Mesenchymal stem cell (in vitro differentiated cells and primary cell): ENCODE data around the gene NFIX. TPM values are rescaled to one million over a fixed set of nuclear protein-coding genes. Genes with fewer than 3 reads are reported as not detected.
A peak's percentile ranks its signal among the peaks of the same experiment; 100 is the strongest.

Source experiments
- DNase-seq: peaks from one replicate; pipeline ENCODE4 v3.0.0-alpha.2; 2013
- H2AFZ ChIP-seq: one replicate; pipeline ENCODE4 v1.6.1; 2013; ENCODE audit warnings: low read depth, mild to moderate bottlenecking, control low read depth, inconsistent platforms, low read length, moderate library complexity
- H2AK5ac ChIP-seq: 2 replicates; pipeline ENCODE4 v1.6.1; 2013; ENCODE audit warnings: low read length, moderate library complexity, mild to moderate bottlenecking, inconsistent platforms; ENCODE audit not compliant: severe bottlenecking
- H2BK120ac ChIP-seq: one replicate; pipeline ENCODE4 v1.6.1; 2013; ENCODE audit warnings: low read depth, mild to moderate bottlenecking, inconsistent platforms, low read length, moderate library complexity
- H2BK12ac ChIP-seq, 2 experiments: one replicate each; pipeline ENCODE4 v1.6.1; 2013; ENCODE audit warnings: inconsistent platforms in 2 of 2, low read length in 2 of 2, mild to moderate bottlenecking in 2 of 2, moderate library complexity in 2 of 2, control low read depth in 1 of 2
- H2BK15ac ChIP-seq: one replicate; pipeline ENCODE4 v1.6.1; 2013; ENCODE audit warnings: mild to moderate bottlenecking, low read depth, inconsistent platforms; ENCODE audit not compliant: poor library complexity, severe bottlenecking
- H2BK5ac ChIP-seq: 2 replicates; pipeline ENCODE4 v1.6.1; 2013; ENCODE audit warnings: low read depth, mild to moderate bottlenecking, low read length, control low read depth, inconsistent platforms; ENCODE audit not compliant: poor library complexity, severe bottlenecking
- H3K14ac ChIP-seq, 2 experiments: one replicate each; pipeline ENCODE4 v1.6.1; 2013; ENCODE audit warnings: inconsistent platforms in 2 of 2, low read length in 2 of 2, control low read depth in 1 of 2, mild to moderate bottlenecking in 1 of 2, moderate library complexity in 1 of 2
- H3K18ac ChIP-seq, 2 experiments: one replicate each; pipeline ENCODE4 v1.6.1; 2013; ENCODE audit warnings: inconsistent platforms in 2 of 2, low read length in 2 of 2, control low read depth in 1 of 2, low read depth in 1 of 2, mild to moderate bottlenecking in 1 of 2
- H3K23ac ChIP-seq, 2 experiments: one replicate each; pipeline ENCODE4 v1.6.1; 2013; ENCODE audit warnings: inconsistent platforms in 2 of 2, low read length in 2 of 2, mild to moderate bottlenecking in 2 of 2, moderate library complexity in 2 of 2, control low read depth in 1 of 2
- H3K27ac ChIP-seq: 2 replicates; pipeline ENCODE4 v1.5.1; 2013; ENCODE audit warnings: mild to moderate bottlenecking, moderate library complexity, low read length, control low read depth, inconsistent platforms; ENCODE audit not compliant: poor library complexity, severe bottlenecking
- H3K27me3 ChIP-seq, 2 experiments: 2 replicates each; pipeline versions ENCODE4 v1.6.1 to v1.7.0; 2013; ENCODE audit warnings: low read length in 2 of 2, mild to moderate bottlenecking in 2 of 2, moderate library complexity in 2 of 2, control low read depth in 1 of 2, inconsistent platforms in 1 of 2; ENCODE audit not compliant: control insufficient read depth in 1 of 2, insufficient read depth in 1 of 2
- H3K36me3 ChIP-seq, 2 experiments: 2 replicates each; pipeline versions ENCODE4 v1.6.1 to v1.7.0; 2013; ENCODE audit warnings: low read length in 2 of 2, control low read depth in 1 of 2, inconsistent platforms in 1 of 2, low read depth in 1 of 2, mild to moderate bottlenecking in 1 of 2; ENCODE audit not compliant: insufficient read depth in 2 of 2, control insufficient read depth in 1 of 2
- H3K4ac ChIP-seq, 2 experiments: one replicate each; pipeline ENCODE4 v1.6.1; 2013; ENCODE audit warnings: inconsistent platforms in 2 of 2, low read length in 2 of 2, mild to moderate bottlenecking in 2 of 2, moderate library complexity in 2 of 2, control low read depth in 1 of 2, low read depth in 1 of 2
- H3K4me1 ChIP-seq: 2 replicates; pipeline ENCODE4 v1.6.1; 2013; ENCODE audit warnings: low read depth, low read length, control low read depth; ENCODE audit not compliant: control insufficient read depth, insufficient read depth
- H3K4me2 ChIP-seq: 2 replicates; pipeline ENCODE4 v1.6.1; 2013; ENCODE audit warnings: low read length, mild to moderate bottlenecking, inconsistent platforms; ENCODE audit not compliant: poor library complexity, severe bottlenecking
- H3K4me3 ChIP-seq, 2 experiments: 2 replicates each; pipeline versions ENCODE4 v1.5.1 to v1.7.0; 2013; ENCODE audit warnings: low read length in 2 of 2, mild to moderate bottlenecking in 2 of 2, control low read depth in 1 of 2, low read depth in 1 of 2; ENCODE audit not compliant: insufficient read depth in 1 of 2
- H3K79me1 ChIP-seq: replicated peaks from 2 replicates; pipeline ENCODE4 v1.6.1; 2013; ENCODE audit warnings: mild to moderate bottlenecking, control low read depth, low read length, inconsistent platforms; ENCODE audit not compliant: poor library complexity, severe bottlenecking
- H3K9ac ChIP-seq: 2 replicates; pipeline ENCODE4 v1.7.0; 2013; ENCODE audit warnings: mild to moderate bottlenecking, low read length, moderate library complexity
- H3K9me3 ChIP-seq: 2 replicates; pipeline ENCODE4 v1.7.0; 2013; ENCODE audit warnings: mild to moderate bottlenecking, low read length; ENCODE audit not compliant: control insufficient read depth
- H4K8ac ChIP-seq: one replicate; pipeline ENCODE4 v1.6.1; 2013; ENCODE audit warnings: inconsistent platforms, mild to moderate bottlenecking, low read length, moderate library complexity
- H4K91ac ChIP-seq: one replicate; pipeline ENCODE4 v1.6.1; 2013; ENCODE audit warnings: mild to moderate bottlenecking, low read length, inconsistent platforms
- WGBS: methylation state at CpG from one replicate; pipeline ENCODE4 v1.1.7; 2013; ENCODE audit warnings: mixed read lengths; 5-methylcytosine and 5-hydroxymethylcytosine counted together
- polyA plus RNA-seq, 2 experiments: library from polyadenylated mRNA; stranded (reverse); fragments of 200-250 nt; gene quantifications; one replicate each; pipeline ENCODE4 v1.2.3, GENCODE V29; 2013

Gene NFIX
- 4.6 TPM for polyA plus RNA-seq (2013, experiment 1 of 2)
- polyA plus RNA-seq (2013, experiment 2 of 2), result 4.6 TPM

DNA sequence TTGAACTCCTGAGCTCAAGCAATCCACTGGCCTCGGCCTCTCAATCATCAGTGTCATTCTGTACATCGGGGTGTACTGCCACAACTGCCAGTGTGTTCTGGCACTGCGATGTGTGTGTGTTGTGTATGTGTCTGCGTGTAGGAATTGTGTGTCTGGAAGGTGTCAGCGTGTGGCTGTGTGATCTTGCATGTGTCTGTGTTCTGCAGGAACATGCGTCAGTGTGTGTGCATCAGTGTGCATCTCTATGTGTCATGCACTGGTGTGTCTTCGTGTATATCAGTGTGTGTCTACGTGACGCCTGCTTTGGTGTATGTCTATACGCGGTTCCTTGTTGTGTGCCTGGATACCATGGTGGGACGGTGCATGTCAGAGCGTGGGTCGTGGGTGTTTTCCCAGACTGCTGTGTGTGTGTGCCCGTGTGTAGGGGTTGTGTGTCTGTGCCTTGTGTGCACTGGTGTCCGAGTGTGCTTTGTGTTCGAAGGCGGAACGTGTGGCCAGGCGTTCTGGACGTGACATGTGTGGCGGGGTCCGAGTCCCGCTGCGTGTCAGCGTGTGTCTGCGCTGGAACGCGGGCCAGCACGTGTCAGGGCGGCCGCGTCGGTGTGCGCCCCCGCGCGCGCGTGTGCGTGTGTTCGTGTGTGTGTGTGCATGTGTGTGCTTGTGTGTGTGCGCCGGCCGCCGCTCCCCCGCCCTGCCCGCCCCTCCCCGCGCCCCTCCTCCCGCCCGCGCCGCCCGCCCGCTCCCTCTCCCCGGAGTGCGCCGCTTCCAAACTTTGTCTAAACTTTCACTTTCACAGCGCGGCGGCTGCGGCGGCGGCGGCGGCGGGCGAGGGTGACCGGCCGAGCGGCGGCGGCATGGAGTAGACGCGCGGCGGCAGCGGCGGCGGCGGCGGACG, at the start of gene NFIX:
TSS of gene NFIX (plus strand) at position 775 of the 895 bp plus-strand sequence. CDS start 363 bp downstream, outside the sequence.
- DNase-seq, result peak; percentile 69
- H2BK120ac ChIP-seq, result no peak within 1 kb of the TSS
- peaks cover 0 to 43% of the 10 kb centered on the region in 2 experiments for H3K27me3 ChIP-seq
- H3K9me3 ChIP-seq, result no peaks in the 10 kb centered on the region
- H2BK15ac ChIP-seq, result no peak within 1 kb of the TSS
- no peak within 1 kb of the TSS for H4K91ac ChIP-seq
- H3K14ac ChIP-seq, result peak within 1 kb of the TSS in 1 of 2 experiments; percentile 22
- H2BK5ac ChIP-seq, result no peak within 1 kb of the TSS
- peak within 1 kb of the TSS; percentile 54 for H2AFZ ChIP-seq
- peak within 1 kb of the TSS; percentile 16 to 83 for H3K18ac ChIP-seq
- H3K9ac ChIP-seq, result peak within 1 kb of the TSS; percentile 95
- no peaks in the 10 kb centered on the region for H3K79me1 ChIP-seq
- peaks cover 11 to 13% of the 10 kb centered on the region in 2 experiments for H3K36me3 ChIP-seq
- H3K23ac ChIP-seq, result peak within 1 kb of the TSS in 1 of 2 experiments; percentile 14
- H3K27ac ChIP-seq, result no peak within 1 kb of the TSS
- 43% methylated on average over 24 of the region's 84 CpGs for WGBS
- peaks cover 19% of the 10 kb centered on the region for H3K4me1 ChIP-seq
- no peak within 1 kb of the TSS for H2BK12ac ChIP-seq
- peak within 1 kb of the TSS; percentile 86 for H3K4me2 ChIP-seq
- H3K4ac ChIP-seq, result peak within 1 kb of the TSS in 1 of 2 experiments; percentile 17
- peak within 1 kb of the TSS; percentile 66 to 91 for H3K4me3 ChIP-seq
- peak within 1 kb of the TSS; percentile 64 for H4K8ac ChIP-seq
- no peak within 1 kb of the TSS for H2AK5ac ChIP-seq

DNA sequence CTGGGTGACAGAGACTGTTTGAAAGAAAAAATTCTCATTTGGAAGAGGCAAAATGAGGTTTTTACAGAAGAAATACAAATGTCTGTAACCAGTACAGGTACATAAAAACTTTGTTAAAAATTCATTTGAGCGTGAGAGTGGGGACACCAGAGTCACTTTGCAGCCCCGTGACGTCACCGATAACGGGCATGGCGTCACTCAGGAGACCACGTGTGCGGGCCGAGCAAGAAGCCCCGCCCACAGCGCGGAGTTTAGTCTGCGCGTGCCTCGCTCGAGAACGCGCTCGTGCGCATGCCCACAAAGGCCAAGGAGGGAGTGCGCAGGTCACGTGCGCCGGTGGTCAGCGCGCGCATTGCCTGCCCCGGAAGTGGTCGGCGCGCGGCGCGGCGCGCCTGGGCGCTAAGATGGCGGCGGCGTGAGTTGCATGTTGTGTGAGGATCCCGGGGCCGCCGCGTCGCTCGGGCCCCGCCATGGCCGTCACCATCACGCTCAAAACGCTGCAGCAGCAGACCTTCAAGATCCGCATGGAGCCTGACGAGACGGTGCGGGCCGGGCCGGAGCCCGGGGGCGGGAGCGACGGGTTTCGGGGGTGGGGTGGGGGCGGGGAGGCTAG, 49.7 kb upstream of the NFIX start, which contains the start of gene RAD23A:
TSS of gene RAD23A (plus strand) at position 384 of the 613 bp plus-strand sequence. CDS start at position 471, 87 bp downstream.
- H3K4me3 ChIP-seq, result peak within 1 kb of the TSS; percentile 72 to 97
- H3K18ac ChIP-seq, result peak within 1 kb of the TSS; percentile 35 to 92
- H3K4me1 ChIP-seq, result peaks cover 26% of the 10 kb centered on the region
- peak within 1 kb of the TSS; percentile 99 for H3K9ac ChIP-seq
- H2BK12ac ChIP-seq, result no peak within 1 kb of the TSS
- WGBS, result under 1% methylated on average over 47 of the region's 62 CpGs
- H2BK120ac ChIP-seq, result peak within 1 kb of the TSS; percentile 92
- H2AFZ ChIP-seq, result no peak within 1 kb of the TSS
- peaks cover 69 to 78% of the 10 kb centered on the region in 2 experiments for H3K36me3 ChIP-seq
- H3K9me3 ChIP-seq, result no peaks in the 10 kb centered on the region
- peak within 1 kb of the TSS; percentile 60 for H4K91ac ChIP-seq
- H2AK5ac ChIP-seq, result no peak within 1 kb of the TSS
- no peak within 1 kb of the TSS for H2BK5ac ChIP-seq
- H3K23ac ChIP-seq, result peak within 1 kb of the TSS in 1 of 2 experiments; percentile 3
- H3K27ac ChIP-seq, result peak within 1 kb of the TSS; percentile 89
- peak within 1 kb of the TSS; percentile 62 for H2BK15ac ChIP-seq
- peaks cover 15% of the 10 kb centered on the region for H3K79me1 ChIP-seq
- H3K4me2 ChIP-seq, result peak within 1 kb of the TSS; percentile 86
- peak; percentile 97 for DNase-seq
- H4K8ac ChIP-seq, result no peak within 1 kb of the TSS
- peak within 1 kb of the TSS in 1 of 2 experiments; percentile 72 for H3K4ac ChIP-seq
- no peak within 1 kb of the TSS for H3K14ac ChIP-seq
- H3K27me3 ChIP-seq, result no peaks in the 10 kb centered on the region

DNA sequence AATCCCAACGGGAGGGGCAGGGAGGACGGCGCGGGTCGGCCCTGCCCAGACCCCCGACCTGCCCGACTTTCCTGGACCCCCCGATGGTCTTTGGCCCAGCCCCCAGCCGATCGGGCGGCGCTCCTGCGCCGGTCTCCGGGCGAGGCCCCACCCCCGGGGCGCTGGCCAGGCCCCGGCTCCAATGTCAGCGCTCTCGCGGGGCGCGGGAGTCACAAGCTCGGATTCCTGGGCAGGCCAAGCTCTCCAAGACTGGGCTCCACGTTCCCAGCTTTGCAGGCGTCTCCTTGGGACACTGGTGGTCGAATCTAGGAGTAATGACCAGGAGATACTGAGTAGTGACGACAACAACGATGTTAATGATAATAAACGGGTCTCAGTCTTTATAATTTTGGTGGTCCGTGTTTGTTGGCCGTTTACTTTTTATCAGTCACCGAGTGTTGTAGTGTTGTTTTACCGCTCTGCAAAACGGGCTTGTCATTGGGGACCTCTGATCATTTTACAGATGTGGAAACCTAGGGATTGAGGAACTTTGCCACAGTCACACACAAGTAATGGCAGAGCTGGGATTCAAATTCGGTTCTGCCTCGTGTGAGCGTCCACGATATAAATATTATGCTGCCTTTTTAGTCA, 49.1 kb upstream of the NFIX start:
- Histone ChIP-seq H3K27ac (peak overlapping the region; percentile 89), H3K4me1 (peaks cover 20% of the 10 kb centered on the region), H3K4ac (peak overlapping the region in 1 of 2 experiments; percentile 72), H2BK120ac (peak overlapping the region; percentile 92), H3K4me3 (peak overlapping the region; percentile 72 to 97), H4K91ac (peak overlapping the region; percentile 60), H2AFZ (no peak overlapping the region), H3K9me3 (no peaks in the 10 kb centered on the region), H3K23ac (peak overlapping the region in 1 of 2 experiments; percentile 3), H2BK15ac (peak overlapping the region; percentile 52), H3K27me3 (no peaks in the 10 kb centered on the region), H3K79me1 (peaks cover 15% of the 10 kb centered on the region), H3K4me2 (peak overlapping the region; percentile 86), H3K18ac (peak overlapping the region; percentile 35 to 92), H2AK5ac (no peak overlapping the region), H2BK12ac (no peak overlapping the region), H3K36me3 (peaks cover 69 to 78% of the 10 kb centered on the region in 2 experiments), H3K14ac (no peak overlapping the region), H2BK5ac (no peak overlapping the region), H3K9ac (peak overlapping the region; percentile 99), H4K8ac (no peak overlapping the region)
- peak; percentile 88 for DNase-seq
- under 1% methylated on average over 31 of the region's 40 CpGs for WGBS
